Stimulated activated CD4-positive, alpha-beta T cell treated with anti-CD3 and anti-CD28 coated beads, Interleukin-4, amount 100 ng/mL, for 24 hours (primary cell): ENCODE measurements around the gene TLCD3A.
A peak's percentile ranks its signal among the peaks of the same experiment; 100 is the strongest.
"Not testable (repeated sequence)": the region's sequence is repeated elsewhere in the genome, so short reads cannot be mapped to it uniquely, and the experiment has no call there.

ENCODE experiments used
- DNase-seq: peaks from one replicate; pipeline ENCODE4 v3.0.0-alpha.2; 2020

TLCD3A gene

DNA sequence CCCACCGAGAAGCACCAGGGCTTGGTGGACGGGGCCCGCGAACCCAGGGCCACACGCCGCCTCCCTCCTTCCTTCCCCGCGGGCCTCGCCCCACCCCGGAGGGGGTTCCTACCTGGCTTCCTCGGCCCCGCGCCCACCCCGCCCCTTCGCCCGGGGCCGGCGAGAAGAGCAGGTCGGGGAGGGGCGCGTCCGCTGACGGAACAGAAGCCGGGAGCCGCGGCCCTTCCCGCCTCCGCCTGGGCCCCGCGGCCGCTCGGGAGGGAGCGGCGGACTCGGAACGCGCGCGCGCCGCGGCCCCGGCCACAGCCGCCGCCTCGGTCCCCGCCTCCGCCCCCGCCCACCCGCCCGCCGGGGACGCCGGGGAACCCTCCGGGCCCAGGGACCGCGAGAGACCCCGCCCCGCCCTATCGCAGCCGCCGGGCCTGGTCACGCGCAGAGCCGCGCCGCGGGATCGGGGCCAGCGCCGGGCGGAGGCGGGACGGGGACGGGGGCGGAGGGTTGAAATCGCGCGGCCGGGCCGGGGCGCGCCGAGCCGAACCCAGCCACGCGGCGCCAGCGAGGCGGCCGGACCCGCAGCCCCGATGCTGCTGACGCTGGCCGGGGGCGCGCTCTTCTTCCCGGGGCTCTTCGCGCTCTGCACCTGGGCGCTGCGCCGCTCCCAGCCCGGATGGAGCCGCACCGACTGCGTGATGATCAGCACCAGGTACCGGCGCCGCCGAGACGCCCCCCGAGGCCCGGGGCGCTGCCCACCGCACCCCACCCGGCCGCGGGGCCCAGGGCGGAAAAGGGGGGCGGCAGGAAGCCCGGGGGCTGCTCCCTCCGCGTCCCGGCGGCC is at the start of gene TLCD3A:
TLCD3A (plus strand) TSS at position 530 of the 835 bp plus-strand sequence; CDS start at position 582, 52 bp downstream.
- DNase-seq, result peak; percentile 30

- no peak for DNase-seq
Measured at GRCh38 chr17:683040-683439, 49.4 kb upstream of the TLCD3A start.

- DNase-seq, result no peak
Measured at GRCh38 chr17:683499-684254, 48.7 kb upstream of the TLCD3A start.

- no peak for DNase-seq
Measured at GRCh38 chr17:685006-685405, 47.4 kb upstream of the TLCD3A start.

- DNase-seq, result no peak
Measured at GRCh38 chr17:688100-688989, 44.1 kb upstream of the TLCD3A start.

GRCh38 chr17:689556-690275 is 42.7 kb upstream of the TLCD3A start:
- no peak for DNase-seq

GRCh38 chr17:690361-690760 is 42.0 kb upstream of the TLCD3A start:
- DNase-seq, result no peak

GRCh38 chr17:691423-691822 is 41.0 kb upstream of the TLCD3A start:
- no peak for DNase-seq

- no peak for DNase-seq
Measured at GRCh38 chr17:692116-692515, 40.3 kb upstream of the TLCD3A start.

DNA sequence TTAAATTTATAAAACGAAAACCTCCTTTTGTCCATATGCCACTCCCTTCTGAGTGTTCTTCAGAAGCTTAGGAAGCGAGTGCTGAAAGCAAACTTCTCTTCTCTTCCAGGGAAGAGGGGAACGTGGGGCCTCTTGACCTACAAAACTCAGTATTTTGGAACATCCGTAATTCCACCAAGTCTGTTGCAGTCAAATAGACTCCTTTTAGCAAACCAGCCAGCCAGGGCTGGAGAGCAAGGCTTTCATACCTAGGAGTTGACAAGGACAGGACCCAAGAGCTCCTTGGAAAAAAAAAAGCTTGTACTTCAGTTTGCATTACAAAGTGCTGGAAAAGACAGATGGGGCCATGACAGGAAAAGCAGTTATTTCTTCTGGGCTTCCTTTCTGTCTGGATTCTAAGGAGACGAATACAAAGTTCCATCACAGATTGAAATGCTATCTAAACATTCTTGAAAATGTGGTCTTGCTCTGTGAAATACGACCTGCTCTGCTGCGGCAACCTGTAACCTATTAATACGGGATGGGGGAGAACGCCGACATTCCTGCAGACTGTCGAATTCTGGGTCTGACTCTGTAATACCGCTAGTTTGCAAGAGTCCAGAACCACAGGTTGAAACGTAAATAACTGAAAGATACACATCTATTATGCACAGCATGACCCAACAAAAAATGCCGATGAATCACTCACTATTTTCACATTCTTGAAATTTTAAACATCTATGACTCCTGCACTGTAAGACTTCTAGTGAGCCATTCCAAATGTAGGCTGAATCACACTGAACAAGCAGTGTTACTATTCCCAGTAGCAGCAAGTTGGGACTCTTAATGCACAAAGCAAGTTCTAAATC is 38.4 kb upstream of the TLCD3A start:
- DNase-seq, result no peak

DNA sequence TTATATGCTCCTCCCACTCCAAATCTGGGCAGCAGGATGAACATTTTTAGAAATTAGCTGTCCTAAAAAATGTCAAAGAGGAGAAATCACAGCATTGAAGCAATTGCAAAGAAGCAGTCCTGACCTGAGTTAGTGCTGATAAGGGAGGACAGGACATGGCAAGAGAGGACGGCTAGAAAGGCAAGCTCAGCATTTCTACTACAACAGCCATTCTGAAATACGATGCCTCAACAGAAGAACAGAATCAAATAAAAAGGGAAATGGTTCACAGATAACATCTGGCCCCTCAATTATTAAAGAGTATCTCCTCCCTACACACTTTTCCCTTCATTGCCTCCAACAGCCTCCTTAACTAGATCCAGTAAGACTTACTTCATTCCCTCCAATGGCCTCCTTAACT is 36.0 kb upstream of the TLCD3A start:
- no peak for DNase-seq

- no peak for DNase-seq
Measured at GRCh38 chr17:697682-698081, 34.7 kb upstream of the TLCD3A start.

DNA sequence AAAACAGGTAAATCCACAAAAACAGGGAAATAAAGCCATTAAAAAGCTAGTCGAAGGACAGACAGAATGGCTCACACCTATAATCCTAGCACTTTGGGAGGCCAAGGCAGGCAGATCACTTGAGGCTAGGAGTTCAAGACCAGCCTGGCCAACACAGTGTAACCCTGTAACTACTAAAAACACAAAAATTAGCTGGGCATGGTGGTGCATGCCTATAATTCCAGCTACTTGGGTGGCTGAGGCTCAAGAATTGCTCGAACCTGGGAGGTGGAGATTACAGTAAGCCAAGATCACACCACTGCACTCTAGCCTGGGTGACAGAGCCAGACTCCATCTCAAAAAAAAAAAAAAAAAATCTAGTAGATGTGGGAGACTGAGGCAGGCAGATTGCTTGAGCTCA is 34.3 kb upstream of the TLCD3A start:
- DNase-seq, result not testable (repeated sequence)

DNA sequence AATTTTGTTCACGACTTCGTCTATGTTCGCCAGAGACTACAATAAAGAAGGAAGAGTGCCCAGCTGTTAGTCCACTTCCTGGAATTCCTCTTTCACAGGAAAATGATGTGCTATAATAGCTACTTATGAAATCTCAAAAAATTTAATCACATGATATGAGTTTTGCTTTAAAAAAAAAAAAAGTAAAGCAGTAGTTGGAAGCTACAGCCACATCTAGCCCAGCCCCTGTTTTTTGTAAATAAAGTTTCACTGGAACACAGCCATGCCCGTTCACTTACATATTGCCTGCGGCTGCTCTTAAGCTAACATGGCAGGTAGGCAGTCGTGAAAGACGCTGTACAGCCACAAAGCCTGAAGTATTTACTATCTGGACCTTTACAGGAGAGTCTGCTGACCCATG is 33.1 kb upstream of the TLCD3A start:
- DNase-seq, result no peak

GRCh38 chr17:700504-701094 is 31.8 kb upstream of the TLCD3A start:
- DNase-seq, result peak; percentile 18

DNA sequence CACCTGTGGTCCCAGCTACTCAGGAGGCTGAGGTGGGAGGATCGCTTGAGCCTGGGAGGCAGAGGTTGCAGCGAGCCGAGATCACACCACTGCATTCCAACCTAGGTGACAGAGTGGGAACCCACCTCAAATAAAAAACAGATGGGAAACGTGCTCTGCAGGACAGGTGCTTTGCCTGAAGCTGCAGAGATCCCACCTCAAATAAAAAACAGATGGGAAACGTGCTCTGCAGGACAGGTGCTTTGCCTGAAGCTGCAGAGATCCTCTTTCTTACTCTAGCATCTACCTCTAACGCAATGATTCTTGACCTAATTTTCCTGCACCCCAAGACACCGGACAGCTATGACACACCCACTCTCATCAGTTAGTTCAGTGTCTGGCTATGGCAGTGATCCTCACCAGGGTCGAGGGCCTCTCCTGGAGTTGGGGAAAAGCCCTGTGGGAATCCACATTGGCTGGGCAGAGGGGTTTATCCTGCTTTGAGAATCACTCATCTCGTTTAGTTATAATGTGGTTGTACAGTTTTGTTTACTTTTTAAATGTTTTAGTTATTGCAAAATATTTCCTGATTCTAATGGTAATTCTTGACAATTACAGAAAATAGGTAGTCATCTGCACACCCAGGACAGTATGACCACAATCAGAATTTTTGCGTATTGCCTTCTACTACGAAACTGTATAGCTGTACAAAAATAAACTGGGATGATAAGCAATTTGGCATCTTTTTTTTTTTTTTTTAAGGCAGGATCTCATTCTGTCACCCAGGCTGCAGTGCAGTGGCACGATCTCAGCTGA is 29.1 kb upstream of the TLCD3A start:
- DNase-seq, result no peak

- no peak for DNase-seq
Measured at GRCh38 chr17:704111-704864, 28.1 kb upstream of the TLCD3A start.

DNA sequence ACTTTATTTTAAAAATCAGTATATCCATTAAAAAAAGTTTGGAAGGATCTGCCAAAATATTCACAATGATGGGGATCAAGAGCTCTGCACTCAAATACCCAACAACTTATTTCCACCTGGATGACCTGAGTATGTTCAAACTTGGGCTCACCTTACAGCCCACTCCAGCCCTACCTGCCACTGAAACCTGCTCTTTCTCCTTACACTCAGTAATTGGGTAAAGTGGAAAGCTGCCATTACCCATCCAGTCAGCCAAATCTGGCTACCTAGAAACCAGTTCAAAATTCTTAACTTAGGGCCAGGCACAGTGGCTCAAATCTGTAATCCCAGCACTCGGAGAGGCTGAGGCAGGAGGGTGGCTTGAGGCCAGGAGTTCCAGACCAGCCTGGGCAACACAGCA is 27.4 kb upstream of the TLCD3A start:
- no peak for DNase-seq

DNA sequence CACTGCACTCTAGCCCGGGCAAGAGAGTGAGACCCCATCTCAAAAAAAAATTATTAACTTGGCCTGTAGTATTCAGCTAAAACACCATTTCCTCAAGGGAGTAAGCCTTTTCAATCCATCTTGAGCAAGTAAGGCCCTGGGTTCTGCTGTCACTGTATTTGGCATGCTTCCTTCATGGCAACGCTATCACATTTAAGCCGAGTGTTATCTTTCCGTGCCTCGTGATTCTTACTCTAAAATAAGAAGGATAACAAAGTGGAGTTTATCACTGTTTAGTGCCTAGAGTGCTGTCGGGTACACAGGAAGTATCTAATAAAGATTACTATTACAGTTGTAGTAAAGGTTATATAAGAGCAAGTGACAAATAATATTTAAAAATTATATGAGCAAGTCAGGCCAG is 26.5 kb upstream of the TLCD3A start:
- no peak for DNase-seq
